ENCODE measurements around the gene CNTN5. TPM values are rescaled to one million over a fixed set of nuclear protein-coding genes. Genes with fewer than 3 reads are reported as not detected.

The CNTN5 gene
- not detected for total RNA-seq

GRCh38 chr11:99020352-99021225 is at the start of gene CNTN5:
CNTN5 (plus strand) TSS chr11:99020949.
- Mint-ChIP-seq H3K4me3 (no peak within 1 kb of the TSS), H3K27me3 (peaks cover 22% of the 10 kb centered on the region), H3K27ac (no peak within 1 kb of the TSS), H3K4me1 (peaks cover 6% of the 10 kb centered on the region), H3K36me3 (ENCODE audit: low read depth) (no peaks in the 10 kb centered on the region), H3K9me3 (no peaks in the 10 kb centered on the region)
- POLR2A ChIA-PET: no interaction called here
- no peak for DNase-seq
- CTCF ChIA-PET: no interaction called here

- DNase-seq: no peak
- CTCF ChIA-PET: no interaction called here
- H3K27me3 Mint-ChIP-seq: no peaks in the 10 kb centered on the region
Measured at GRCh38 chr11:98979205-98979604, 41.5 kb upstream of the CNTN5 start.

GRCh38 chr11:99015634-99016454 is 4.9 kb upstream of the CNTN5 start:
- DNase-seq: no peak
- no peak overlapping the region for H3K4me3 Mint-ChIP-seq
- H3K36me3 Mint-ChIP-seq (ENCODE audit: low read depth): no peaks in the 10 kb centered on the region
- peaks cover 13% of the 10 kb centered on the region for H3K27me3 Mint-ChIP-seq
- ChIA-PET CTCF (interaction anchor here (0.7 to 1.4 kb wide), 5 partner anchors 9 to 1314 kb away, joined by 3 to 5 read pairs (median 4); no protein-coding TSS in a partner anchor), POLR2A (no interaction called here)
- no peaks in the 10 kb centered on the region for H3K9me3 Mint-ChIP-seq
- no peak overlapping the region for H3K27ac Mint-ChIP-seq
- peaks cover 5% of the 10 kb centered on the region for H3K4me1 Mint-ChIP-seq

More at GRCh38 chr11:98979205-98979604, 41.5 kb upstream of the CNTN5 start:
- POLR2A ChIA-PET: no interaction called here
- Mint-ChIP-seq H3K36me3 (ENCODE audit: low read depth) (no peaks in the 10 kb centered on the region), H3K4me1 (no peaks in the 10 kb centered on the region), H3K27ac (no peak overlapping the region), H3K4me3 (no peak overlapping the region), H3K9me3 (peaks cover 5% of the 10 kb centered on the region)

GRCh38 chr11:99019696-99020095 is 1.1 kb upstream of the CNTN5 start:
- peaks cover 22% of the 10 kb centered on the region for H3K27me3 Mint-ChIP-seq
- peaks cover 6% of the 10 kb centered on the region for H3K4me1 Mint-ChIP-seq
- ChIA-PET POLR2A (no interaction called here), CTCF (no interaction called here)
- no peak overlapping the region for H3K4me3 Mint-ChIP-seq
- H3K27ac Mint-ChIP-seq: no peak overlapping the region
- H3K36me3 Mint-ChIP-seq (ENCODE audit: low read depth): no peaks in the 10 kb centered on the region
- DNase-seq: no peak
- no peaks in the 10 kb centered on the region for H3K9me3 Mint-ChIP-seq

- no peaks in the 10 kb centered on the region for H3K9me3 Mint-ChIP-seq
- no peak overlapping the region for H3K4me3 Mint-ChIP-seq
- no peaks in the 10 kb centered on the region for H3K27me3 Mint-ChIP-seq
- no peak overlapping the region for H3K27ac Mint-ChIP-seq
- no peak for DNase-seq
- no peaks in the 10 kb centered on the region for H3K4me1 Mint-ChIP-seq
- ChIA-PET POLR2A (no interaction called here), CTCF (no interaction called here)
- H3K36me3 Mint-ChIP-seq (ENCODE audit: low read depth): no peaks in the 10 kb centered on the region
Measured at GRCh38 chr11:99037057-99037456, 16.3 kb downstream of the CNTN5 start.

- ChIA-PET CTCF (no interaction called here), POLR2A (no interaction called here)
- no peak overlapping the region for H3K27ac Mint-ChIP-seq
- no peak for DNase-seq
- H3K4me3 Mint-ChIP-seq: no peak overlapping the region
- peaks cover 10% of the 10 kb centered on the region for H3K9me3 Mint-ChIP-seq
- H3K4me1 Mint-ChIP-seq: no peaks in the 10 kb centered on the region
- no peaks in the 10 kb centered on the region for H3K27me3 Mint-ChIP-seq
- no peaks in the 10 kb centered on the region for H3K36me3 Mint-ChIP-seq (ENCODE audit: low read depth)
Measured at GRCh38 chr11:99063331-99063730, 42.6 kb downstream of the CNTN5 start.

- DNase-seq: no peak
- ChIA-PET POLR2A (no interaction called here), CTCF (no interaction called here)
- H3K27me3 Mint-ChIP-seq: no peaks in the 10 kb centered on the region
- H3K9me3 Mint-ChIP-seq: peaks cover 10% of the 10 kb centered on the region
- no peaks in the 10 kb centered on the region for H3K36me3 Mint-ChIP-seq (ENCODE audit: low read depth)
- H3K27ac Mint-ChIP-seq: no peak overlapping the region
- no peaks in the 10 kb centered on the region for H3K4me1 Mint-ChIP-seq
- H3K4me3 Mint-ChIP-seq: no peak overlapping the region
Measured at GRCh38 chr11:99065121-99065520, 44.4 kb downstream of the CNTN5 start.

GRCh38 chr11:99066618-99067317 is 46.0 kb downstream of the CNTN5 start:
- CTCF ChIA-PET: no interaction called here
- no peaks in the 10 kb centered on the region for H3K27me3 Mint-ChIP-seq
- no peak overlapping the region for H3K4me3 Mint-ChIP-seq
- H3K9me3 Mint-ChIP-seq: peaks cover 4% of the 10 kb centered on the region
- no peak for DNase-seq
- no peak overlapping the region for H3K27ac Mint-ChIP-seq
- H3K36me3 Mint-ChIP-seq (ENCODE audit: low read depth): no peaks in the 10 kb centered on the region
- POLR2A ChIA-PET: no interaction called here
- no peaks in the 10 kb centered on the region for H3K4me1 Mint-ChIP-seq

- Mint-ChIP-seq H3K9me3 (peaks cover 4% of the 10 kb centered on the region), H3K4me3 (no peak overlapping the region), H3K36me3 (ENCODE audit: low read depth) (no peaks in the 10 kb centered on the region), H3K27me3 (no peaks in the 10 kb centered on the region), H3K27ac (no peak overlapping the region), H3K4me1 (no peaks in the 10 kb centered on the region)
- ChIA-PET POLR2A (no interaction called here), CTCF (no interaction called here)
- no peak for DNase-seq
Measured at GRCh38 chr11:99068832-99069231, 48.1 kb downstream of the CNTN5 start.

- H3K36me3 Mint-ChIP-seq (ENCODE audit: low read depth): no peaks in the 10 kb centered on the region
- no peaks in the 10 kb centered on the region for H3K27me3 Mint-ChIP-seq
- POLR2A ChIA-PET: no interaction called here
- CTCF ChIA-PET: no interaction called here
- H3K4me1 Mint-ChIP-seq: no peaks in the 10 kb centered on the region
- H3K9me3 Mint-ChIP-seq: peaks cover 4% of the 10 kb centered on the region
- DNase-seq: no peak
- H3K4me3 Mint-ChIP-seq: peak overlapping the region; percentile 50
- no peak overlapping the region for H3K27ac Mint-ChIP-seq
Measured at GRCh38 chr11:99069856-99070444, 49.2 kb downstream of the CNTN5 start.

- ChIA-PET CTCF (no interaction called here), POLR2A (no interaction called here)
- no peaks in the 10 kb centered on the region for H3K36me3 Mint-ChIP-seq (ENCODE audit: low read depth)
- no peak overlapping the region for H3K27ac Mint-ChIP-seq
- no peaks in the 10 kb centered on the region for H3K4me1 Mint-ChIP-seq
- no peak overlapping the region for H3K4me3 Mint-ChIP-seq
- no peaks in the 10 kb centered on the region for H3K9me3 Mint-ChIP-seq
- DNase-seq: no peak
- no peaks in the 10 kb centered on the region for H3K27me3 Mint-ChIP-seq
Measured at GRCh38 chr11:99079576-99079975, 58.8 kb downstream of the CNTN5 start.

GRCh38 chr11:99080154-99080553 is 59.4 kb downstream of the CNTN5 start:
- no peaks in the 10 kb centered on the region for H3K27me3 Mint-ChIP-seq
- H3K4me3 Mint-ChIP-seq: no peak overlapping the region
- H3K4me1 Mint-ChIP-seq: no peaks in the 10 kb centered on the region
- ChIA-PET POLR2A (no interaction called here), CTCF (no interaction called here)
- no peaks in the 10 kb centered on the region for H3K9me3 Mint-ChIP-seq
- no peak for DNase-seq
- H3K27ac Mint-ChIP-seq: no peak overlapping the region
- H3K36me3 Mint-ChIP-seq (ENCODE audit: low read depth): no peaks in the 10 kb centered on the region

- no peaks in the 10 kb centered on the region for H3K36me3 Mint-ChIP-seq (ENCODE audit: low read depth)
- no peak overlapping the region for H3K4me3 Mint-ChIP-seq
- POLR2A ChIA-PET: no interaction called here
- no peaks in the 10 kb centered on the region for H3K4me1 Mint-ChIP-seq
- peaks cover 9% of the 10 kb centered on the region for H3K9me3 Mint-ChIP-seq
- CTCF ChIA-PET: no interaction called here
- H3K27me3 Mint-ChIP-seq: no peaks in the 10 kb centered on the region
- no peak overlapping the region for H3K27ac Mint-ChIP-seq
- DNase-seq: no peak
Measured at GRCh38 chr11:99098258-99098657, 77.5 kb downstream of the CNTN5 start.
